ENCODE measurements around the gene NRG2. TPM values are rescaled to one million over a fixed set of nuclear protein-coding genes. Genes with fewer than 3 reads are reported as not detected.

The NRG2 gene
- total RNA-seq, 1 donor from 2014 or later = 0.81 TPM

DNA sequence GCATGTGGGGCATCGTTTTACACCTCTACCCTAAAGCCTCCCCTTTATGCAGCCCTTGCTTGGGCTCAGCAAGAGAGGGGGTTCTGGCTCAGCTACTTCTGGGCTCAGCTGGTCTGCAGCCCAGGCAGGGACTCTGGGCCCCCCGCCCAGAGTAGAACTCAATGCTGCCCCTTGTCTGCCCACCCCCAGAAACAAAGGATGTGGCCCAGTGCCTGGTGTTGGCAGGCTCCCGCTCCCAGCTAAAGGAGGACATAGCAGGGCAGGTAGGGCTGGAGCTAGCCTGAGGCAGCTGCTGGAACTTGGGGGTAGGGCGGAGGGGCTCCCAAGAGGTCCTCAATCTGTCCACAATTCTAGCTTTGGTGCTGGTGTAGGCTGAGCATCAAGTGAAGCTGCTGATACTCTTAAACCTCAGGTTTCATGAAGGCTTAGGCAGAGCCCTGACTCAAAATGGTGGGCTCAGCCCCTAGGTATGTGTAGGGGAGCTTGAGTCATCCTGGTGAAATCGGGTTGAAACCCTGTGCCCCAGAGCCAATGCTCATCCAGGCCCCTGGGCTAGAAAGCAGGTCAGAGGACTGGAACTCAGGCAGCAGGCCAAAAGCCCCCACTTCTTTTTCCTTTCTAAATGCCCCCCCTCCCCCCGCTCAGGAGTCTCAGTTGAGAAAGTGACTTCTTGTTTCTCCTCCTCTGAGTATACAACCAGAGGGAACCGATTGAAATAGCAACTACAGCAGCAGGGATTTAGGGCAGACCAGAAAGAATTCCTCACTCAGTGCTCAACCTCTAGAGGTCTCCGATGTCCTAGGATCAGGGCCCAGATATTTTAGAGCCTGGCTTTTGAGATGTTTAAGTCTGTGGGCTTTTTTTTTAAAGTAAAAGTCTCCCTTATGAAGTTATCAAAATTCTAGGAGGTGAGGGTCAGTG lies 236.1 kb downstream of the NRG2 start:
- ATAC-seq (no peak), DNase-seq (ENCODE audit: low spot score) (no peak)

- ATAC-seq (no peak), DNase-seq (ENCODE audit: low spot score) (no peak)
These were observed 237.0 kb downstream of the NRG2 start for GRCh38 chr5:139806111-139806510.

DNA sequence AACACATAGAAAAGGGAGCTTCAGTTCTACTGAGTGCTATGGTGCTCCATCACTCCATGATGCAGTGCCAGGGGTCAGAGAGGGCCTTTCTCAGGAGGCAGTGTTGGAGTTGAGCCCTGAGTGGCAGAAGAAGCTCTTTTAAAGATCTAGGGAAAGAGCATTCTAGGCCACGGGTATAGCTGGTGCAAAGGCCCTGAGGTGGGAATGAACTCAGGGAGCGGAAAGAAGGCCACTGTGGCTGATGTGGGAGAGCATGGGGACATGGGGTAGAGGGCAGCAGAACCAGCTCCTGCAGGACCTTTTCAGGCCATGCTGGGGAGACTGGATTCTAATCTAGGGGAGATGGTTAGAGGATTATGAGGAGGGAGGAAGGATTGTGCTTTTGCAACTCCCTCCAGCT lies 237.6 kb downstream of the NRG2 start:
- no peak for DNase-seq (ENCODE audit: low spot score)
- ATAC-seq = no peak

DNA sequence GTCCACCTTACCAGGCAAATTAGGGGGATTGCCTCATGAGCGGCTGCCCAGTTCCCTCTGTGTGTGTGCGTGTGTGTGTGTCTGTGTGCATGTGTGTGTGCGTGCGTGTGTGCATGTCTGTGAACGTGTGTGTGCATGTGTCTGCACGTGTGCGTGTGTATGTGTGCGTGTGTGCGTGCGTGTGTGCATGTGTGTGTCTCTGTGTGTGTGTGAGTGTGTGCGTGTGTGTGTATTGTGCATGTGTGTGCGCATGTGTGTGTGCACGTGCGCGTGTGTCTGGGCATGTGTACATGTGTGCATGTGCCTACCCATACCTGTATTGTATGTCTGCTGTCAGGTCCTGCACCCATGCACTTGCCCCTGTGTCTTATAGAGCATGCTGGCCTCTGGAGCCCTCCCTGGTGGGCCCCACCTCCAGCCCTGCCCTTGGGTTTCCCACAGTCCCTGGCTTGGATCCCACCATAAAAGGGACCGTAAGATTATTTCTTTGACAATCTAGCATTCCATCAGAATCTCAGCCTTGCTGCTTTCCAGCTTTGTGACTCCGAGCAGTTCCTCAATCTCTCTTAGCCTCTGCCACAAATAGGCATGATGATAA lies 238.2 kb downstream of the NRG2 start:
- DNase-seq (ENCODE audit: low spot score) = no peak
- ATAC-seq = no peak

GRCh38 chr5:139803978-139804377 lies 239.1 kb downstream of the NRG2 start:
- no peak for ATAC-seq
- no peak for DNase-seq (ENCODE audit: low spot score)

GRCh38 chr5:139799359-139799758 lies 243.7 kb downstream of the NRG2 start:
- DNase-seq (ENCODE audit: low spot score) = no peak
- no peak for ATAC-seq

DNA sequence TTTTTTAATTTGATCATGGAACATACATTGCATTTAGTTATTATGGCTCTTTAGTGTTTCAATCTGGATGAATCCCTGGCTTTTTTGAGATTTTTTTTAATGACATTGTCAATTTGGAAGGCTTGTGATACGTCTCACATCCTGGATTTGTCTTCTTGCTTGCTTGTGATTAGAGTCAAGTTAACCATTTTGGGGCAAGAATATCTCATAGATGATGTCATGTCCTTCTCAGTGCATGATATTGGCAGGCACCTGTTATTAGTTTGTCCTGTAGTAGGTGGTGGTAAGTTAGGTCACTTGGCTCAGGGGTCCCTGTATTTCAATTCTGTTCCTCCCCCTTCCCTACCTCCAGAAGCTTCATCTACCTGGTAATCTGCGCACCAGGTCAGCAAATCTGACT lies 244.2 kb downstream of the NRG2 start:
- no peak for ATAC-seq
- DNase-seq (ENCODE audit: low spot score) = no peak

- no peak for ATAC-seq
- DNase-seq (ENCODE audit: low spot score) = no peak
These were observed 245.1 kb downstream of the NRG2 start for GRCh38 chr5:139797856-139798510.

- no peak for DNase-seq (ENCODE audit: low spot score)
- no peak for ATAC-seq
These were observed 245.8 kb downstream of the NRG2 start for GRCh38 chr5:139797335-139797734.

Other genes with a start within 250 kb of the NRG2 start
- gene PSD2, start 247.5 kb downstream of the NRG2 start, total RNA-seq = 0.08 TPM
- 12.7 TPM for gene PURA, start 70.8 kb upstream of the NRG2 start, total RNA-seq
- gene IGIP, start 82.6 kb upstream of the NRG2 start, total RNA-seq = 7.0 TPM
- gene CYSTM1, start 131.9 kb upstream of the NRG2 start, total RNA-seq = 24.6 TPM

All from left lobe of liver (tissue), 2 donors.